ENCODE results near the gene SESN1.

SESN1 gene

GRCh38 chr6:108953681-108954080, 141.0 kb downstream of the SESN1 start:
- no peak for DNase-seq

- no peak for DNase-seq
Measured at GRCh38 chr6:108952776-108953486, 141.7 kb downstream of the SESN1 start.

GRCh38 chr6:108951351-108951953, 143.2 kb downstream of the SESN1 start:
- no peak for DNase-seq

- peak; percentile 49 for DNase-seq
Measured at GRCh38 chr6:108948181-108948661, 146.4 kb downstream of the SESN1 start.

GRCh38 chr6:108947114-108947854, 147.4 kb downstream of the SESN1 start:
- DNase-seq: peak; percentile 80

GRCh38 chr6:108946695-108947094, 148.0 kb downstream of the SESN1 start:
- no peak for DNase-seq

- DNase-seq: no peak
Measured at GRCh38 chr6:108945681-108946159, 148.9 kb downstream of the SESN1 start.

GRCh38 chr6:108944707-108945680, 149.7 kb downstream of the SESN1 start:
- no peak for DNase-seq

- DNase-seq: no peak
Measured at GRCh38 chr6:108944071-108944470, 150.6 kb downstream of the SESN1 start.

- no peak for DNase-seq
Measured at GRCh38 chr6:108942556-108943492, 151.8 kb downstream of the SESN1 start.

GRCh38 chr6:108941859-108942258, 152.8 kb downstream of the SESN1 start:
- DNase-seq: no peak

- no peak for DNase-seq
Measured at GRCh38 chr6:108941281-108941680, 153.4 kb downstream of the SESN1 start.

- DNase-seq: no peak
Measured at GRCh38 chr6:108940741-108941140, 153.9 kb downstream of the SESN1 start.

GRCh38 chr6:108937170-108937569, 157.5 kb downstream of the SESN1 start:
- no peak for DNase-seq
